G401 (cell line): ENCODE results near the gene HYAL4. TPM values are rescaled to one million over a fixed set of nuclear protein-coding genes. Genes with fewer than 3 reads are reported as not detected.
"Not testable (repeated sequence)": the region's sequence is repeated elsewhere in the genome, so short reads cannot be mapped to it uniquely, and the experiment has no call there.

Source experiments
- DNase-seq: peaks from one replicate; pipeline ENCODE4 v3.0.0-alpha.2; 2015; ENCODE audit warnings: low spot score
- in situ Hi-C: cut with HindIII; loops from 2 replicates; pipeline ENCODE4 v1.10.0; 2016; ENCODE audit warnings: low sequenced_read_pairs, mixed read lengths
- total RNA-seq: library from RNA; depleted of rRNA; stranded (reverse); fragments of >200 nt; shearing (Covaris generic); gene quantifications from 2 replicates; pipeline ENCODE4 v1.2.3, GENCODE V29; 2014; rRNA removed

Gene HYAL4
- total RNA-seq: not detected in 2 replicates

GRCh38 chr7:123844712-123845219 is at the start of gene HYAL4:
TSS of gene HYAL4 (plus strand) at chr7:123845169. CDS start at chr7:123868274, 23,105 bp downstream.
- DNase-seq: no peak
- in situ Hi-C loops: no loop called here

- in situ Hi-C loops: no loop called here
- DNase-seq: no peak
Measured at GRCh38 chr7:123795917-123796316, 49.1 kb upstream of the HYAL4 start.

GRCh38 chr7:123796568-123796967 is 48.4 kb upstream of the HYAL4 start:
- in situ Hi-C loops: no loop called here
- no peak for DNase-seq

GRCh38 chr7:123797673-123798531 is 47.1 kb upstream of the HYAL4 start:
- peak; percentile 30 for DNase-seq
- in situ Hi-C loops: no loop called here

- no peak for DNase-seq
- in situ Hi-C loops: no loop called here
Measured at GRCh38 chr7:123798532-123799188, 46.3 kb upstream of the HYAL4 start.

- in situ Hi-C loops: no loop called here
- no peak for DNase-seq
Measured at GRCh38 chr7:123802249-123802648, 42.7 kb upstream of the HYAL4 start.

GRCh38 chr7:123805287-123805686 is 39.7 kb upstream of the HYAL4 start:
- DNase-seq: no peak
- in situ Hi-C loops: no loop called here

- no peak for DNase-seq
- in situ Hi-C loops: no loop called here
Measured at GRCh38 chr7:123809471-123809870, 35.5 kb upstream of the HYAL4 start.

GRCh38 chr7:123811056-123811455 is 33.9 kb upstream of the HYAL4 start:
- no peak for DNase-seq
- in situ Hi-C loops: no loop called here

GRCh38 chr7:123816916-123817315 is 28.1 kb upstream of the HYAL4 start:
- no peak for DNase-seq
- in situ Hi-C loops: no loop called here

- DNase-seq: no peak
- in situ Hi-C loops: no loop called here
Measured at GRCh38 chr7:123819001-123819400, 26.0 kb upstream of the HYAL4 start.

- DNase-seq, in situ Hi-C loops: not testable (repeated sequence)
Measured at GRCh38 chr7:123819795-123820194, 25.2 kb upstream of the HYAL4 start.

GRCh38 chr7:123820864-123821263 is 24.1 kb upstream of the HYAL4 start:
- in situ Hi-C loops: no loop called here
- no peak for DNase-seq

- no peak for DNase-seq
- in situ Hi-C loops: no loop called here
Measured at GRCh38 chr7:123821320-123821719, 23.6 kb upstream of the HYAL4 start.

- DNase-seq: no peak
- in situ Hi-C loops: no loop called here
Measured at GRCh38 chr7:123823898-123824753, 20.8 kb upstream of the HYAL4 start.

- DNase-seq: no peak
- in situ Hi-C loops: no loop called here
Measured at GRCh38 chr7:123824754-123825067, 20.3 kb upstream of the HYAL4 start.

- in situ Hi-C loops: no loop called here
- no peak for DNase-seq
Measured at GRCh38 chr7:123828805-123829204, 16.2 kb upstream of the HYAL4 start.

- DNase-seq: no peak
- in situ Hi-C loops: no loop called here
Measured at GRCh38 chr7:123836656-123837055, 8.3 kb upstream of the HYAL4 start.

- DNase-seq, in situ Hi-C loops: not testable (repeated sequence)
Measured at GRCh38 chr7:123839106-123839505, 5.9 kb upstream of the HYAL4 start.

GRCh38 chr7:123844142-123844541 is 827 bp upstream of the HYAL4 start:
- in situ Hi-C loops, DNase-seq: not testable (repeated sequence)
